ENCODE data around the gene GLB1L3.

Gene GLB1L3

DNA sequence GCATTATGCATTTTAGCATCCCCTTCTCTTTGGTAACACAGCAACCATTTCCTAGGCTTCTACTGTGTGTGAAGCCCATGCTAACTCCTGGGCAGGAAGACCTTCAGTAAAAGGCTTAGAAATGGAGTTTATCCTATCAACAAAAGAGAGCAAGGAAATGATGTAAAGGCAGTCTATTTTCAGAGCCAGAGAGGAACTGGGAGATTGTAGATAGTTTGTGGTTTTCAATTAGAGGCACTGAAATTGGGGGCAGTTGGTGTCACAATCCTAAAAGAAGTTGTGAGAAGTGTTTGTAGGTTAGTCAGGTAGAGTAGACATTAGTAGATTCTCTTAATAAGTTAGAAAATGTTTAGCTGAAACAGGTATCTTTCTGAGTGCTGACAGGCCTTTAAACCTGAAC lies 15.7 kb upstream of the GLB1L3 start:
- TF ChIP-seq CTCF (conservative IDR thresholded peaks at IDR 0.05; ENCODE audit: low read depth, low read length) = no peak
- H3K4me3 ChIP-seq (ENCODE audit: low read length) = no peak overlapping the region
- DNase-seq (ENCODE audit: low read depth) = no peak

DNA sequence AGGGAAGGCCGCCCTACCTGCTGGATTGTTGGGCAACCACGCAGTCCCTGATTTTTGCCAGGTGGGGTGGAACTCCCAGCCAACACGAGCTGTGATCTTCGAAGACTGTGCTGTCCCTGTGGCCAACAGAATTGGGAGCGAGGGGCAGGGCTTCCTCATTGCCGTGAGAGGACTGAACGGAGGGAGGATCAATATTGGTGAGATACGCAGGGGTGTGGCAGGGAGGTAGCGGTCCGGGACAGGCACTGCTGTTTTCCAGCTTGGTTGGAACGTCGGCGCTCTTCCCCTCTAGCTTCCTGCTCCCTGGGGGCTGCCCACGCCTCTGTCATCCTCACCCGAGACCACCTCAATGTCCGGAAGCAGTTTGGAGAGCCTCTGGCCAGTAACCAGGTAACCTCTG lies 15.2 kb upstream of the GLB1L3 start:
- H3K4me3 ChIP-seq (ENCODE audit: low read length) = no peak overlapping the region
- no peak for TF ChIP-seq CTCF (conservative IDR thresholded peaks at IDR 0.05; ENCODE audit: low read depth, low read length)
- no peak for DNase-seq (ENCODE audit: low read depth)

GRCh38 chr11:134261626-134262488 lies 14.3 kb upstream of the GLB1L3 start:
- peak; percentile 75 for TF ChIP-seq CTCF (conservative IDR thresholded peaks at IDR 0.05; ENCODE audit: low read depth, low read length)
- H3K4me3 ChIP-seq (ENCODE audit: low read length) = no peak overlapping the region
- DNase-seq (ENCODE audit: low read depth) = no peak

DNA sequence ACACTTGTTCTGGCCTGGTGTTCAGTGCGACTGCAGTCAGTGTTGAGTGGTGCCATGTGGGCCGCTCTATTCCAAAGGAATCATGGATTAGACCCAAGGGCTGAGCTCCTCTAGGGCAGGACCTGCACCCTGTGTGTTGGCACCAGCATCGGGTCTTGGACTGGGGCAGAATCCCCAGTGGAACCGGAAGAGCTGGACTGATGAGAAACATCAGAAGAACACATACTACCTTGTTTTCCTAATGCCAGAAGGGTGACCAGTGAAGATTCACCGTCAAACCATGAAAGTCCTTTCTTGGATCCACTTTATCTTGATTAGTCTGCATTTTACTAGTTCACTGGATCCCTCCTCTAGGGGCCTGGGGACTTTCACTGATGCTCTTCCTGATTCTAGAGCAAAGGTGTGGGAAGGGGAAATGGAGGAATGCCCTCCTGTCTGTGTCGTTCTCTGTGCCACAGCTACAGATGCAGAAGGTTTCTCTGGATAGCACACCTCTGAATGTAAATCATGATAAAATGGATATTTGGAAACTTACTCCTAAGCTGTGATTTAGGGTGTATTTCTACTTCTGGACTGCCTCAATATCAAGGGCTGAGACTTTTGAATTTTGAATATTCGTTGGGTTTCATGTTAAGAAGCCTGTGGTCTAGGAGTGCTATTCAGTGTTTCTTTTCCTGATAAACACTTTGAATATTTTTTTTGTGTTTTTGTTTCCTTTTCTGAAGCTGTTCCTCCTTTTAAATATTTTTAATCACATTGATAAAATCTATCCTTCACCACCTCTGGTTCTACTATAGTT lies 11.0 kb upstream of the GLB1L3 start:
- H3K4me3 ChIP-seq (ENCODE audit: low read length) = no peak overlapping the region
- DNase-seq (ENCODE audit: low read depth) = no peak
- TF ChIP-seq CTCF (conservative IDR thresholded peaks at IDR 0.05; ENCODE audit: low read depth, low read length) = no peak

DNA sequence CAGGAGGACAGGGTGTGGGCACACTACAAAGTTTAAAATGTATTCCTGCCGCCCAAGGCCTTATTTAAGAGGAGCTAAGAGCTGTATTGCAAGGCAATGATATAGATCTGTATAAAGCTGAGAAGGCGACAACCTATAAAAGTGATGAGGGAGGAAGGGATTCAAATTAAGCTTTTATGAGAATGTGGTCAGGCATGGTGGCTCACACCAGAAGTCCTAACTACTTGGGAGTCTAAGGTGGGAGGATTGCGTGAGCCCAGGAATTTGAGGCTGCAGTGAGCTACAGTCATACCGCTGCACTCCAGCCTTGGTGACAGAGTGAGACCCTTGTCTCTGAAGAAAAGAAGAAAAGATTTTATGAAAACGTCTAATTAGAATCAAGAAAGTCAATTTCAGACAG lies 9.7 kb upstream of the GLB1L3 start:
- no peak overlapping the region for H3K4me3 ChIP-seq (ENCODE audit: low read length)
- DNase-seq (ENCODE audit: low read depth) = no peak
- no peak for TF ChIP-seq CTCF (conservative IDR thresholded peaks at IDR 0.05; ENCODE audit: low read depth, low read length)

DNA sequence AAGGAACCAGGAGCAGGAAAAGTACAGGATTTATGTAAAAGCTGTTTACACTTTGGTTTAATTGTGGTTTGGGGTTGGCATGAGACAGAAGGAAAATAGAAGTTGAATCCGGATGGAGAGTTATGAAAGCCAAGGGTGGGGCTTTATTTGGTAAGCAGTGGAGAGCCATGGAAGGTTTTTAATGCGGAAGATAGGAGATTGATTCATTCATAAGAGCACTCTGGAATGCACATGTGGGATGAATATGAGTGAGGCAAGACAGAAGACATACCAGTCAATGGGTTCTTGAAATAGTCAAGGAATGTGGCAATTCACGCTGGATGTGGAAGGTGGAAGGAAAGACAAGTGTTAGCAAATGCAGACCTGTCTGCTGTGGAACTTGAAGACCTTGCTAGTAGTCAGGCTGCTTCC lies 9.3 kb upstream of the GLB1L3 start:
- no peak for DNase-seq (ENCODE audit: low read depth)

More for the DNA sequence above, 9.3 kb upstream of the GLB1L3 start:
- no peak overlapping the region for H3K4me3 ChIP-seq (ENCODE audit: low read length)
- no peak for TF ChIP-seq CTCF (conservative IDR thresholded peaks at IDR 0.05; ENCODE audit: low read depth, low read length)
